Measurements from ENCODE around the gene VILL.

VILL gene

DNA sequence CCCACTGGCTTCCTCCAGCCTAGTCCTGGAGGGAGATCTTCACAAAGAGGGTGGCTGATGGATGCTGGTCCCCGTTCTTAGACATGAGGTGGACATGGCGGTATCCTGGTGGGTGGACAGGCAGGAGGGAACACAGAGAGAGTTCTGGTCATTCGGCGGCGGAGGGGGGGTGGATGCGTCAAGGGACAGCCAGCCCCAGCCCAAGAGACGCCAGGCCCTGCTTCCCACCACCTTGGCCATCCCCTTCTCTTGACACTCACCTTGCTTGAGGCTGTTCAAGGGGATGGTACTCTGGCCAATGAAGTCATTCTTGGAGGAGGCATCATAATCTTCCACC is 17.1 kb downstream of the VILL start:
- no peak overlapping the region for H3K4me3 ChIP-seq (ENCODE audit: control insufficient read depth, low read depth, low read length)
- TF ChIP-seq, protein P1, sequence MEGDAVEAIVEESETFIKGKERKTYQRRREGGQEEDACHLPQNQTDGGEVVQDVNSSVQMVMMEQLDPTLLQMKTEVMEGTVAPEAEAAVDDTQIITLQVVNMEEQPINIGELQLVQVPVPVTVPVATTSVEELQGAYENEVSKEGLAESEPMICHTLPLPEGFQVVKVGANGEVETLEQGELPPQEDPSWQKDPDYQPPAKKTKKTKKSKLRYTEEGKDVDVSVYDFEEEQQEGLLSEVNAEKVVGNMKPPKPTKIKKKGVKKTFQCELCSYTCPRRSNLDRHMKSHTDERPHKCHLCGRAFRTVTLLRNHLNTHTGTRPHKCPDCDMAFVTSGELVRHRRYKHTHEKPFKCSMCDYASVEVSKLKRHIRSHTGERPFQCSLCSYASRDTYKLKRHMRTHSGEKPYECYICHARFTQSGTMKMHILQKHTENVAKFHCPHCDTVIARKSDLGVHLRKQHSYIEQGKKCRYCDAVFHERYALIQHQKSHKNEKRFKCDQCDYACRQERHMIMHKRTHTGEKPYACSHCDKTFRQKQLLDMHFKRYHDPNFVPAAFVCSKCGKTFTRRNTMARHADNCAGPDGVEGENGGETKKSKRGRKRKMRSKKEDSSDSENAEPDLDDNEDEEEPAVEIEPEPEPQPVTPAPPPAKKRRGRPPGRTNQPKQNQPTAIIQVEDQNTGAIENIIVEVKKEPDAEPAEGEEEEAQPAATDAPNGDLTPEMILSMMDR (conservative IDR thresholded peaks at IDR 0.05; ENCODE audit: control insufficient read depth, insufficient read depth, low read depth, low read length) = no peak
- DNase-seq (ENCODE audit: low read depth) = no peak

DNA sequence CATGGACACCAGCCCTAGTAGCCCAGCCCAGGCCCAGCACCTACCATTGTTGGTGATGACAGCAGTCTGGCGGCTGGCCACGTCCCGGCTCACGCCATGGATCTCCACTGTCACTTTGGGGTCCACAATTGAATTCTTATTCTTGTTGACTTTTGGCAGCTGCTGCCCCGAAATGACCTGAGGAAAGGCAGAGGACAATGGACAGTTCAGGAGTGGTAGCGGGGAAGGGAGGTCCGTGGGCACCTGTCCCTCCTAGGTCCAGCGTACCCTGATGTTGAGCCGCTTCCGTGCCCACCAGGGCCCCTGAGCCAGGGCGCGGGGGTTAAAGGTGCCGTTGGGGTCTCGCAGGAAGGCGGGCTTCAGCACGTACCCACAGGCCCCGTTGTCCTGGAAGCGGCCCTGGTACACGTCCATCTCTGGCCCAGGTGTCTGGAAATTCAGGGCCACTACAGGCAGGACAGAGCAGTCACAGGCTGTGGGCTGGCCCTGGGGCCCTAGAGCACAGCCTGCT is 17.7 kb downstream of the VILL start:
- no peak overlapping the region for H3K4me3 ChIP-seq (ENCODE audit: control insufficient read depth, low read depth, low read length)
- no peak for DNase-seq (ENCODE audit: low read depth)
- TF ChIP-seq, protein P1 (conservative IDR thresholded peaks at IDR 0.05; ENCODE audit: control insufficient read depth, insufficient read depth, low read depth, low read length) = no peak

DNA sequence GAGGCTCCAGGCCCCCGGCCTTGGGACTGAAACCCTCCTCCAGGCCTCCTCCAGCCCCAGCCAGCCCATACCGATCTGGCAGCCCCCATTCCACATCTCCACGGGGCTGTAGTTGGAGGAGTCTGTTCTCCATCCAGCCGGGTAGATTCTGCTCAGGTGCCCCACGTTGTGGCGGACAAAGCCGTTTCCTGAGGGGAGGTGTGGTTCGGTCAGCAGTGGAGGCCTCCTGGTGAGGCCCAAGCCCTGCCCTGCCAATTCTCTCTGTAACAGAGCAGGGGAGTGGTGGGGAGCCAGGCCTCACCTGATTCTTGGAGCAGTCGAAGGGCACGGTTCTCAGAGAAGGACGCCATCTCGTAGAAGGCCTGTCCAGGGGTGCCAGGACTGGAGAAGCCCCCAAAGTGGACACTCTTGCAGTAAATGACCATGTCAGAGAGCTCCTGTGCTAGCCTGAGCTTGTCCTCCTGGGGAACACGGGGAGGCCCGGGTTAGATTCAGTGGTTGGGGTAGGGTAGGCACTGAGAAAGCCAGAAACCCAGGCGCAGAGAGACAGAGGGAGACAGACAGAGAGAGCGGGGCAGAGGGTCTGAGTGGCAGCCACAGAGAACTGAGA is 18.5 kb downstream of the VILL start:
- no peak for DNase-seq (ENCODE audit: low read depth)
- TF ChIP-seq, protein P1 (conservative IDR thresholded peaks at IDR 0.05; ENCODE audit: control insufficient read depth, insufficient read depth, low read depth, low read length) = no peak
- no peak overlapping the region for H3K4me3 ChIP-seq (ENCODE audit: control insufficient read depth, low read depth, low read length)

DNA sequence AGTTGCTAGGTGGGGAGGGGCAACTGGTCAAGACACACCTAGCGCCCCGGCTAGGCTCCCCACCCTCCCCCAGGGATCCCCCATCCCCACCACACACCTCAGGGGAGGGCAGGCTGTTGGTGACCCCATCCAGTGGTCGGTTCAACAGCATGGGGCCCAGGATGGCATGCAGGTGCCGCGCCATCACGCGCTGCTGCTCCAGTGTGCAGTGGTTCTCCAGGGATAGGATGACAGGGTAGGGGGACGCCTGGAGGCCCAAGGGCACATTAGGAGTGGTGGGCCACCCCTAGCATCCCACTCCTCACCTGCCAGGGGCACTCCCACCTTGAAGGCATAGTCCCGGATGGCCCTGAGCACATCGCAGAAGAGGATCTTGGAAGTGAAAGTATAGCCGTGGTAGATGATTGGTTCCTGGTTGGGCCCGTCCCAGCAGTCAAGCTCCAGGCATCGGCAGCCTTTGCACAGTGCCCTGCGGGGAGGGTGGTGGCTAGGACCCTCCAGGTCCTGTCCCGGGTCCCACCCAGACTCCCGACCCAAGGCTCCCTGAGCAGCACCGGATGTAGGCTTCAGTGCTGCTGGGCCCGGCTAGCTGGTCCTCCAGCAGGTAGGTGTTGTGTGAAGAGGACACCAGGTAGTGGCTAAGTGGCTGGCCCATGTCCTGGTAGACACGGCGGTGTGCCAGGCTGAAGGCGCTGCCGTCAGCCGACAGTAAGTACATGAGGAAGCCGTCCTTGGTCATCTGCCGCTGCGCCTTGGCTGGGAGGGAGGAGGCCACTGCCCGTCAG is 19.4 kb downstream of the VILL start:
- H3K4me3 ChIP-seq (ENCODE audit: control insufficient read depth, low read depth, low read length) = no peak overlapping the region
- no peak for DNase-seq (ENCODE audit: low read depth)
- TF ChIP-seq, protein P1 (conservative IDR thresholded peaks at IDR 0.05; ENCODE audit: control insufficient read depth, insufficient read depth, low read depth, low read length) = no peak

DNA sequence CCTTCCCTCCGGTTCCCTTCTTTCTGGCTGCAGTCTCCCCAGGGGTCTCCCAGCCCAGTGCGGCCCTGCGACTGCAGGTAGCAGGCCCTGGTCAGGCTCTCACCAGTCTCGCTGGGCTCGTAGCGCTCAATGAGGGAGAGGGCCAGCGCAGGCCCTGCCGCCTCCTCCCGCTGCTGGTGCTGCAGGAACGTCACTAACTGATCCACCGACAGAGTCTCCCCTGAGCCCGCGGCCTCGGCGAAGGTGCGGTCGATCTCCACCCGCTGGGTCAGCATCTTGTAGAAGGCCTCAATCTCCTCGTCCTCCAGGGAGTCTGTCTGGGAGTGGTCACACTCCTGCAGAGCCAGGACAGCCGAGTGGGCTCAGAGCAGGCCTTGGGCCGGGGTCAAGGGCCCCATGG is 20.5 kb downstream of the VILL start:
- no peak for DNase-seq (ENCODE audit: low read depth)
- no peak overlapping the region for H3K4me3 ChIP-seq (ENCODE audit: control insufficient read depth, low read depth, low read length)
- TF ChIP-seq, protein P1 (conservative IDR thresholded peaks at IDR 0.05; ENCODE audit: control insufficient read depth, insufficient read depth, low read depth, low read length) = no peak

DNA sequence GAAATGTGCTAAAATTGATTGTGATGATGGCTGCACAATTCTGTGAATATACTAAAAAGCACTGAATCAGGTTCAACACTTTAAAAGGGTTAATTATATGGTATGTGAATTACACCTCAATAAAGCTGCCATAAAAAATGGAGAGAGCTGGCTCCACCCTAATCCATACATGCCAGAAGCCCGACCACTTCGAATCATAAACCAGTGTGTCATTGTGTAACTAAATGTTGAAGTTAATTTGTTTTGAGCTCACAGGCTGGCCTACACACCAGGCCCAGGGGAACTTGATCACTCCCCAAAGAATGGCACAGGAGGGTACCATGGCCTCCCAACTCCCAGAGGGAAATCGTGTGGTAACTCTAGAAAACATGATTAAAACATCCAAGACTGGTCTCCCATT is 24.9 kb downstream of the VILL start:
- TF ChIP-seq, protein P1 (conservative IDR thresholded peaks at IDR 0.05; ENCODE audit: control insufficient read depth, insufficient read depth, low read depth, low read length) = no peak
- DNase-seq (ENCODE audit: low read depth) = no peak

More for the DNA sequence above, 24.9 kb downstream of the VILL start:
- H3K4me3 ChIP-seq (ENCODE audit: control insufficient read depth, low read depth, low read length) = no peak overlapping the region
